Effector memory CD8-positive, alpha-beta T cell (primary cell): Measurements from ENCODE around the gene ANKRD10.

ENCODE experiments used
- ATAC-seq: fragments of 150-1000 bp; cut with Tn5 transposase; replicated peaks from 2 replicates; pipeline ENCODE4 v1.10.0; 2021; ENCODE audit warnings: mild to moderate bottlenecking, moderate library complexity
- DNase-seq, 3 experiments: peaks; one replicate each; pipeline ENCODE4 v3.0.0; 2021
- H3K27ac Mint-ChIP-seq, 2 donors: one replicate each; pipeline ENCODE4 v1.8.0; 2022; ENCODE audit warnings: mild to moderate bottlenecking in 2 of 2, mixed read lengths in 2 of 2, moderate library complexity in 2 of 2
- H3K27me3 Mint-ChIP-seq, 2 donors: one replicate each; pipeline ENCODE4 v1.8.0; 2022; ENCODE audit warnings: mixed read lengths in 2 of 2
- H3K36me3 Mint-ChIP-seq: one replicate; pipeline ENCODE4 v1.8.0; 2022; ENCODE audit warnings: mild to moderate bottlenecking, moderate library complexity, mixed read lengths; ENCODE audit not compliant: insufficient read depth
- H3K4me1 Mint-ChIP-seq, 2 donors: one replicate each; pipeline ENCODE4 v1.8.0; 2022; ENCODE audit warnings: low read depth in 2 of 2, mixed read lengths in 2 of 2
- H3K4me3 Mint-ChIP-seq, 2 donors: one replicate each; pipeline ENCODE4 v1.8.0; 2022; ENCODE audit warnings: mild to moderate bottlenecking in 2 of 2, mixed read lengths in 2 of 2, moderate library complexity in 2 of 2
- H3K9me3 Mint-ChIP-seq, 2 donors: one replicate each; pipeline ENCODE4 v1.8.0; 2022; ENCODE audit warnings: mixed read lengths in 2 of 2

Gene ANKRD10

GRCh38 chr13:110916301-110917142, 1.7 kb upstream of the ANKRD10 start:
- H3K4me1 Mint-ChIP-seq, result peaks cover 23 to 30% of the 10 kb centered on the region in 2 donors
- ATAC-seq (no peak), DNase-seq (no peak)
- peaks cover 4% of the 10 kb centered on the region for H3K36me3 Mint-ChIP-seq
- peak overlapping the region in 1 of 2 donors; percentile 93 for H3K27ac Mint-ChIP-seq
- H3K9me3 Mint-ChIP-seq, result no peaks in the 10 kb centered on the region
- H3K27me3 Mint-ChIP-seq, result peaks cover 11 to 16% of the 10 kb centered on the region in 2 donors
- peak overlapping the region; percentile 88 to 90 for H3K4me3 Mint-ChIP-seq

- H3K9me3 Mint-ChIP-seq, result no peaks in the 10 kb centered on the region
- H3K36me3 Mint-ChIP-seq, result peaks cover 4% of the 10 kb centered on the region
- H3K4me1 Mint-ChIP-seq, result peaks cover 22 to 34% of the 10 kb centered on the region in 2 donors
- peaks cover 5 to 9% of the 10 kb centered on the region in 2 donors for H3K27me3 Mint-ChIP-seq
- DNase-seq (no peak), ATAC-seq (no peak)
- peak overlapping the region; percentile 92 to 93 for H3K27ac Mint-ChIP-seq
- H3K4me3 Mint-ChIP-seq, result peak overlapping the region; percentile 88 to 90
These were observed 971 bp upstream of the ANKRD10 start for GRCh38 chr13:110915874-110916206.

GRCh38 chr13:110914331-110915056, 375 bp downstream of the ANKRD10 start:
- H3K9me3 Mint-ChIP-seq, result no peaks in the 10 kb centered on the region
- DNase-seq (peak; percentile 56 to 58 (median 57)), ATAC-seq (peak; percentile 40)
- H3K27ac Mint-ChIP-seq, result peak overlapping the region; percentile 92 to 93
- H3K4me3 Mint-ChIP-seq, result peak overlapping the region; percentile 88 to 90
- H3K4me1 Mint-ChIP-seq, result peaks cover 32 to 45% of the 10 kb centered on the region in 2 donors
- peaks cover 12% of the 10 kb centered on the region for H3K36me3 Mint-ChIP-seq
- no peaks in the 10 kb centered on the region for H3K27me3 Mint-ChIP-seq

GRCh38 chr13:110914081-110914330, 863 bp downstream of the ANKRD10 start:
- no peak for DNase-seq
- H3K4me1 Mint-ChIP-seq, result peaks cover 34 to 50% of the 10 kb centered on the region in 2 donors

GRCh38 chr13:110913322-110914080, 1.4 kb downstream of the ANKRD10 start:
- no peaks in the 10 kb centered on the region for H3K9me3 Mint-ChIP-seq
- H3K4me3 Mint-ChIP-seq, result peak overlapping the region; percentile 88 to 90
- DNase-seq, result peak; percentile 6 to 14 (median 13)
- H3K4me1 Mint-ChIP-seq, result peaks cover 38 to 54% of the 10 kb centered on the region in 2 donors
- no peaks in the 10 kb centered on the region for H3K27me3 Mint-ChIP-seq
- no peak for ATAC-seq
- H3K27ac Mint-ChIP-seq, result peak overlapping the region; percentile 69 to 86
- H3K36me3 Mint-ChIP-seq, result peaks cover 13% of the 10 kb centered on the region

More at GRCh38 chr13:110914081-110914330, 863 bp downstream of the ANKRD10 start:
- no peaks in the 10 kb centered on the region for H3K9me3 Mint-ChIP-seq
- no peak for ATAC-seq
- H3K27me3 Mint-ChIP-seq, result no peaks in the 10 kb centered on the region
- H3K4me3 Mint-ChIP-seq, result peak overlapping the region; percentile 88 to 90
- H3K36me3 Mint-ChIP-seq, result peaks cover 12% of the 10 kb centered on the region
- H3K27ac Mint-ChIP-seq, result peak overlapping the region; percentile 69 to 86

- no peak for DNase-seq
- H3K4me3 Mint-ChIP-seq, result peak overlapping the region; percentile 88 to 90
- ATAC-seq, result no peak
- H3K27me3 Mint-ChIP-seq, result no peaks in the 10 kb centered on the region
- peak overlapping the region; percentile 69 to 86 for H3K27ac Mint-ChIP-seq
- peaks cover 43 to 62% of the 10 kb centered on the region in 2 donors for H3K4me1 Mint-ChIP-seq
- no peaks in the 10 kb centered on the region for H3K9me3 Mint-ChIP-seq
- peaks cover 21% of the 10 kb centered on the region for H3K36me3 Mint-ChIP-seq
These were observed 2.2 kb downstream of the ANKRD10 start for GRCh38 chr13:110912651-110913051.

GRCh38 chr13:110911880-110912279, 3.0 kb downstream of the ANKRD10 start:
- Mint-ChIP-seq H3K4me1 (peaks cover 47 to 68% of the 10 kb centered on the region in 2 donors), H3K36me3 (peaks cover 21% of the 10 kb centered on the region), H3K9me3 (no peaks in the 10 kb centered on the region), H3K27ac (peak overlapping the region in 1 of 2 donors; percentile 86), H3K4me3 (peak overlapping the region; percentile 88 to 90), H3K27me3 (no peaks in the 10 kb centered on the region)
- ATAC-seq (no peak), DNase-seq (no peak)

- Mint-ChIP-seq H3K27ac (no peak overlapping the region), H3K27me3 (no peaks in the 10 kb centered on the region), H3K4me1 (peaks cover 56 to 76% of the 10 kb centered on the region in 2 donors), H3K36me3 (peaks cover 31% of the 10 kb centered on the region), H3K9me3 (no peaks in the 10 kb centered on the region), H3K4me3 (peak overlapping the region in 1 of 2 donors; percentile 41)
- DNase-seq (no peak), ATAC-seq (no peak)
These were observed 4.6 kb downstream of the ANKRD10 start for GRCh38 chr13:110910013-110910890.

GRCh38 chr13:110907951-110908898, 6.6 kb downstream of the ANKRD10 start:
- peak overlapping the region; percentile 60 to 78 for H3K27ac Mint-ChIP-seq
- peak overlapping the region in 1 of 2 donors; percentile 18 for H3K4me3 Mint-ChIP-seq
- peaks cover 40% of the 10 kb centered on the region for H3K36me3 Mint-ChIP-seq
- no peaks in the 10 kb centered on the region for H3K9me3 Mint-ChIP-seq
- no peaks in the 10 kb centered on the region for H3K27me3 Mint-ChIP-seq
- ATAC-seq (no peak), DNase-seq (no peak)
- peaks cover 50 to 70% of the 10 kb centered on the region in 2 donors for H3K4me1 Mint-ChIP-seq

GRCh38 chr13:110907301-110907700, 7.6 kb downstream of the ANKRD10 start:
- peak overlapping the region in 1 of 2 donors; percentile 60 for H3K27ac Mint-ChIP-seq
- no peak for DNase-seq
- H3K4me1 Mint-ChIP-seq, result peaks cover 43 to 66% of the 10 kb centered on the region in 2 donors
- H3K27me3 Mint-ChIP-seq, result no peaks in the 10 kb centered on the region
- no peaks in the 10 kb centered on the region for H3K9me3 Mint-ChIP-seq
- H3K4me3 Mint-ChIP-seq, result no peak overlapping the region
- ATAC-seq, result no peak
- H3K36me3 Mint-ChIP-seq, result peaks cover 44% of the 10 kb centered on the region

- Mint-ChIP-seq H3K4me1 (peaks cover 26 to 42% of the 10 kb centered on the region in 2 donors), H3K27ac (no peak overlapping the region), H3K9me3 (no peaks in the 10 kb centered on the region), H3K27me3 (no peaks in the 10 kb centered on the region), H3K36me3 (peaks cover 46% of the 10 kb centered on the region), H3K4me3 (no peak overlapping the region)
- ATAC-seq (no peak), DNase-seq (no peak)
These were observed 10.1 kb downstream of the ANKRD10 start for GRCh38 chr13:110904748-110905147.

- no peak for ATAC-seq
- Mint-ChIP-seq H3K9me3 (no peaks in the 10 kb centered on the region), H3K4me1 (peaks cover 13 to 25% of the 10 kb centered on the region in 2 donors), H3K4me3 (no peak overlapping the region), H3K36me3 (peaks cover 46% of the 10 kb centered on the region), H3K27ac (no peak overlapping the region), H3K27me3 (no peaks in the 10 kb centered on the region)
- DNase-seq, result no peak
These were observed 12.5 kb downstream of the ANKRD10 start for GRCh38 chr13:110902370-110902769.
